ENCODE results near the gene RPL22L1.
"Not testable (repeated sequence)": the region's sequence is repeated elsewhere in the genome, so short reads cannot be mapped to it uniquely, and the experiment has no call there.

DNA sequence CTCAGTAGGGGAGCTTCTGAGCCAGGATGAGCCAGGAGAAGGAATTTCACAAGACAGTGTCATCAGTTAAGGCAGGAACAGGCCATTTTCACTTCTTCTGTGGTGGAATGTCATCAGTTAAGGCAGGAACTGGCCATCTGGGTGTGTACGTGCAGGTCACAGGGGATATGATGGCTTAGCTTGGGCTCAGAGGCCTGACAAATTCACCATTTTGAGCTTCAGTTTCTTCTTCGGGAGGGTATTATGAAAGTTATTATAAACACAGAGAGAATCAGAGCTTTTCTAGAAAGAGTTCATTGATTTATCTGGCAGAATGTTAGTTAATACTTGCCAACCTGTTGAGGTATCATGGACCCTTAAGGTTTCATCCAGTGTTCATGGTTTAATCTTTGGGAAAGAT, 46.4 kb downstream of the RPL22L1 start:
- TF ChIP-seq, protein P1, sequence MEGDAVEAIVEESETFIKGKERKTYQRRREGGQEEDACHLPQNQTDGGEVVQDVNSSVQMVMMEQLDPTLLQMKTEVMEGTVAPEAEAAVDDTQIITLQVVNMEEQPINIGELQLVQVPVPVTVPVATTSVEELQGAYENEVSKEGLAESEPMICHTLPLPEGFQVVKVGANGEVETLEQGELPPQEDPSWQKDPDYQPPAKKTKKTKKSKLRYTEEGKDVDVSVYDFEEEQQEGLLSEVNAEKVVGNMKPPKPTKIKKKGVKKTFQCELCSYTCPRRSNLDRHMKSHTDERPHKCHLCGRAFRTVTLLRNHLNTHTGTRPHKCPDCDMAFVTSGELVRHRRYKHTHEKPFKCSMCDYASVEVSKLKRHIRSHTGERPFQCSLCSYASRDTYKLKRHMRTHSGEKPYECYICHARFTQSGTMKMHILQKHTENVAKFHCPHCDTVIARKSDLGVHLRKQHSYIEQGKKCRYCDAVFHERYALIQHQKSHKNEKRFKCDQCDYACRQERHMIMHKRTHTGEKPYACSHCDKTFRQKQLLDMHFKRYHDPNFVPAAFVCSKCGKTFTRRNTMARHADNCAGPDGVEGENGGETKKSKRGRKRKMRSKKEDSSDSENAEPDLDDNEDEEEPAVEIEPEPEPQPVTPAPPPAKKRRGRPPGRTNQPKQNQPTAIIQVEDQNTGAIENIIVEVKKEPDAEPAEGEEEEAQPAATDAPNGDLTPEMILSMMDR (conservative IDR thresholded peaks at IDR 0.05; ENCODE audit: low read depth, low read length): not testable (repeated sequence)
- not testable (repeated sequence) for TF ChIP-seq EZH2 (IDR thresholded peaks at IDR 0.05; ENCODE audit: borderline replicate concordance, low read depth, low read length, poor library complexity, severe bottlenecking)
